K562 (cell line): ENCODE results near the gene CCDC141. TPM values are rescaled to one million over a fixed set of nuclear protein-coding genes. Genes with fewer than 3 reads are reported as not detected.

Source experiments
- ATAC-seq: fragments of 200-7000 bp; cut with Tn5 transposase; 3 replicates; pipeline ENCODE4 v1.9.1; 2020; ENCODE audit warnings: moderate library complexity
- BruUV-seq: library from RNA; stranded (reverse); fragments of 400-500 nt; replicated peaks from 2 replicates; lab custom pipeline; 2021; lab: Mats Ljungman, UMichigan
- CTCF ChIA-PET: fragments of 300-600 bp; formaldehyde crosslinking; extraction: SDS; loops from one replicate; lab custom pipeline; 2021; ENCODE audit warnings: low intra/inter-chr PET ratio; lab: Yijun Ruan, JAX
- POLR2A ChIA-PET: fragments of 300-600, 350-650 bp; sonication (Branson Sonifier 250); formaldehyde crosslinking; extraction: SDS; loops from one replicate; lab custom pipeline; 2021; ENCODE audit warnings: antibody characterized with exemption, inconsistent platforms; lab: Yijun Ruan, JAX
- DNase-seq, 4 experiments: peaks; one replicate each; pipeline versions ENCODE4 v3.0.0 to v3.0.0-alpha.2; 2011 to 2018; ENCODE audit warnings: low spot score in 3 of 4, mixed read lengths in 3 of 4; ENCODE audit errors: extremely low read depth in 1 of 4
- FAIRE-seq: peaks from 2 replicates; lab custom pipeline; 2011; peaks lifted over from hg19 to GRCh38; lab: Jason Lieb, UNC
- H2AFZ ChIP-seq: 2 replicates; pipeline ENCODE4 v1.6.0; 2011; ENCODE audit warnings: low read depth, low read length, control low read depth, inconsistent platforms
- H3K27ac ChIP-seq: fragments of 200-600 bp; 3 replicates; pipeline ENCODE4 v1.8.0; 2011; ENCODE audit warnings: low read depth, mild to moderate bottlenecking, control low read depth, inconsistent platforms, low read length, moderate library complexity, mixed read lengths; ENCODE audit errors: extremely low read depth
- H3K27me3 ChIP-seq, 2 experiments: fragments of 300-600 bp in 1 of 2; 2 replicates in 1 of 2; 3 replicates in 1 of 2; pipeline versions ENCODE4 v1.6.0 to v1.8.0; 2011; ENCODE audit warnings: inconsistent platforms in 2 of 2, low read length in 2 of 2, mild to moderate bottlenecking in 1 of 2, mixed read lengths in 1 of 2, moderate library complexity in 1 of 2; ENCODE audit not compliant: control insufficient read depth in 2 of 2, insufficient read depth in 2 of 2
- H3K36me3 ChIP-seq: fragments of 300-600 bp; 3 replicates; pipeline ENCODE4 v1.8.0; 2011; ENCODE audit warnings: mild to moderate bottlenecking, low read length, inconsistent platforms; ENCODE audit not compliant: control insufficient read depth, insufficient read depth
- H3K4me1 ChIP-seq, 2 experiments: fragments of 200-600 bp in 1 of 2; replicated peaks in 1 of 2; 2 replicates in 1 of 2; 3 replicates in 1 of 2; pipeline versions ENCODE4 v1.5.1 to v1.8.0; 2011; ENCODE audit warnings: inconsistent platforms in 2 of 2, low read length in 2 of 2, mild to moderate bottlenecking in 1 of 2, mixed read lengths in 1 of 2, moderate library complexity in 1 of 2; ENCODE audit not compliant: control insufficient read depth in 2 of 2, insufficient read depth in 2 of 2
- H3K4me2 ChIP-seq: 2 replicates; pipeline ENCODE4 v1.6.1; 2011; ENCODE audit warnings: low read length, control low read depth, inconsistent platforms, mixed read lengths; ENCODE audit not compliant: insufficient read depth
- H3K4me3 ChIP-seq: fragments of 200-600 bp; sonication (generic), shearing (Covaris generic); 2 replicates; pipeline ENCODE4 v1.5.1; 2016; ENCODE audit warnings: control low read depth, inconsistent platforms
- H3K79me2 ChIP-seq: fragments of 200-600 bp; 3 replicates; pipeline ENCODE4 v1.8.0; 2011; ENCODE audit warnings: low read length, inconsistent platforms; ENCODE audit not compliant: control insufficient read depth, insufficient read depth
- H3K9ac ChIP-seq, 2 experiments: 2 replicates each; pipeline versions ENCODE4 v1.6.0 to v1.6.1; 2011; ENCODE audit warnings: low read depth in 2 of 2, low read length in 2 of 2, control low read depth in 1 of 2, inconsistent platforms in 1 of 2, mild to moderate bottlenecking in 1 of 2, mixed read lengths in 1 of 2; ENCODE audit not compliant: insufficient read depth in 1 of 2
- H3K9me1 ChIP-seq: one replicate; pipeline ENCODE4 v1.6.0; 2011; ENCODE audit warnings: inconsistent platforms, mild to moderate bottlenecking, low read length, moderate library complexity; ENCODE audit not compliant: control insufficient read depth, insufficient read depth
- H3K9me3 ChIP-seq: replicated peaks from 2 replicates; pipeline ENCODE4 v1.5.1; 2011; ENCODE audit warnings: low read depth, low read length, inconsistent platforms; ENCODE audit not compliant: control insufficient read depth, insufficient read depth
- H4K20me1 ChIP-seq: replicated peaks from 2 replicates; pipeline ENCODE4 v1.6.1; 2011; ENCODE audit warnings: low read length, inconsistent platforms, mixed read lengths; ENCODE audit not compliant: control insufficient read depth, insufficient read depth
- CCNT2 ChIP-seq: IDR thresholded peaks from 2 replicates; pipeline ENCODE4 v1.6.1; 2011; ENCODE audit warnings: borderline replicate concordance, low read depth, mild to moderate bottlenecking, moderate library complexity, mixed read lengths, low read length; ENCODE audit not compliant: insufficient read length; ENCODE audit errors: extremely low read depth
- CEBPG ChIP-seq, 3 experiments: fragments of 200-800 bp in 1 of 3; sonication (Bioruptor generic) in 1 of 3; sonication (generic) in 1 of 3; formaldehyde crosslinking in 1 of 3; IDR thresholded peaks in 2 of 3; conservative IDR thresholded peaks in 1 of 3; 2 replicates each; pipeline versions ENCODE4 v1.6.1 to v1.8.0; 2016 to 2022; ENCODE audit warnings: missing compliant biosample characterization in 2 of 3, missing genetic modification characterization in 2 of 3, mild to moderate bottlenecking in 1 of 3, missing genetic modification reagents in 1 of 3
- ETS2 ChIP-seq: IDR thresholded peaks from 2 replicates; pipeline ENCODE4 v1.6.1; 2016; ENCODE audit warnings: borderline replicate concordance, missing genetic modification characterization, mild to moderate bottlenecking, moderate library complexity, missing compliant biosample characterization; ENCODE audit not compliant: poor library complexity, severe bottlenecking
- GATAD2B ChIP-seq: fragments of 450-650 bp; IDR thresholded peaks from 2 replicates; pipeline ENCODE4 v1.6.1; 2017; ENCODE audit warnings: mild to moderate bottlenecking, borderline replicate concordance
- HNRNPK ChIP-seq: fragments of 200-400 bp; formaldehyde crosslinking; IDR thresholded peaks from one replicate; pipeline ENCODE4 v1.6.1; 2018; ENCODE audit warnings: mild to moderate bottlenecking, low read depth, low read length; ENCODE audit not compliant: poor library complexity, severe bottlenecking
- LEF1 ChIP-seq: fragments of 450-650 bp; IDR thresholded peaks from 2 replicates; pipeline ENCODE4 v1.6.1; 2016; ENCODE audit warnings: mild to moderate bottlenecking
- MCM7 ChIP-seq, 2 experiments: fragments of 450-650 bp; IDR thresholded peaks; 2 replicates each; pipeline ENCODE4 v1.6.1; 2016 to 2018
- PCBP1 ChIP-seq: fragments of 200-400 bp; formaldehyde crosslinking; IDR thresholded peaks from 2 replicates; pipeline ENCODE4 v1.6.1; 2018; ENCODE audit warnings: mild to moderate bottlenecking, low read depth, low read length; ENCODE audit not compliant: poor library complexity, severe bottlenecking
- ZC3H4 ChIP-seq: sonication (generic); formaldehyde crosslinking; IDR thresholded peaks from 2 replicates; pipeline ENCODE4 v1.9.0; 2021; ENCODE audit warnings: missing genetic modification reagents, borderline replicate concordance
- whole genome bisulfite sequencing: fragments of 100-300 bp; shearing (Covaris generic); methylation state at CpG from one replicate; pipeline ENCODE4 v1.1.6; 2016; ENCODE audit warnings: low coverage, mixed read lengths; ENCODE audit not compliant: insufficient coverage; ENCODE audit errors: missing lambda C conversion rate; 5-methylcytosine and 5-hydroxymethylcytosine counted together
- in situ Hi-C: fragments of 300-500 bp; cut with MboI; formaldehyde crosslinking; loops from 4 replicates; pipeline ENCODE4 v1.15.0; 2018; ENCODE audit warnings: inconsistent platforms, mixed read lengths
- intact Hi-C: fragments of 100-400 bp; cut with micrococcal nuclease; formaldehyde crosslinking; loops from 2 replicates; pipeline ENCODE4 v1.14.2; 2022
- polyA plus RNA-seq, 8 experiments: library from polyadenylated mRNA; depleted of rRNA in 4 of 8; stranded (reverse) in 5 of 8; unstranded in 3 of 8; fragments of >200 nt; fragmentation: Nextera tagmentation in 2 of 8; fragmentation: Illumina TruSeq in 1 of 8; extraction: Ambion mirVana in 2 of 8; extraction: Trizol in 1 of 8; gene quantifications; 2 replicates each; pipeline versions ENCODE4 v1.2.1 to v1.2.3, GENCODE V29; 2011 to 2014; ENCODE audit warnings: inconsistent platforms in 1 of 8, missing spikeins in 1 of 8
- total RNA-seq, 7 experiments: library from RNA; depleted of rRNA in 6 of 7; stranded (reverse); fragments of >200 nt in 6 of 7; fragmentation: Illumina TruSeq in 2 of 7; extraction: Trizol in 2 of 7; gene quantifications; 2 replicates each; pipeline versions ENCODE4 v1.2.1 to v1.2.3, GENCODE V29; 2011 to 2021; ENCODE audit warnings: low replicate concordance in 1 of 7
- TF ChIP-seq, protein P1 (sequence below): fragments of 250-450 bp; sonication (Bioruptor Pico); IDR thresholded peaks from 2 replicates; pipeline ENCODE4 v1.4.0; 2020; ENCODE audit warnings: mild to moderate bottlenecking, moderate library complexity, borderline replicate concordance
- TF ChIP-seq, protein P2 (sequence below), 2 experiments: fragments of 450-650 bp in 1 of 2; sonication (generic) in 1 of 2; formaldehyde crosslinking in 1 of 2; IDR thresholded peaks in 1 of 2; conservative IDR thresholded peaks in 1 of 2; 2 replicates each; pipeline versions ENCODE4 v1.6.1 to v1.8.1; 2016 to 2023; ENCODE audit warnings: mild to moderate bottlenecking in 2 of 2, moderate library complexity in 2 of 2, inconsistent platforms in 1 of 2, missing genetic modification reagents in 1 of 2
- TF ChIP-seq, protein P3 (sequence below): sonication (generic); formaldehyde crosslinking; IDR thresholded peaks from 2 replicates; pipeline ENCODE4 v1.8.1; 2023; ENCODE audit warnings: missing genetic modification reagents, mild to moderate bottlenecking, borderline replicate concordance

The CCDC141 gene
- total and polyA plus RNA-seq, 9 of the 15 experiments (the other 6 are each of a cell fraction or from before 2014, with no cell fraction given) = 0.09 TPM; not detected in 8

DNA sequence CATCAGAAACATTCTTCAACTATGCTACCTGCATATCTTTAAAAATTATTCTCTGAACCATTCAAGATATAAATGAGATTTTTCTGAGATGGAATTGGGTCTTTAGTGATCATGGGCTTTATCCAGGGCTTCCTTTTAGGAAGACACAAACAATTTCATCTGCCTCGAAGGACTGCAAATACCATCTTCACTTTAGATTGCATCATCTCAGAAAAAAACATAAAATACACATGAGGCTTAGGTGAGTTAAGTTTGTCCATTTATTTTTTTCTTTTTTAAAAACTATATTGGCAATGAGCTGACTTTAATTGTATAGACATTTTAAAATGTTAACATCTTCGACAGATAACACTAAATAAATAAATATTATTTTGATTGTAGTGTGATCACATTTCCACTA, 262.8 kb downstream of the CCDC141 start:
- Histone ChIP-seq H3K9ac (no peak overlapping the region), H3K79me2 (no peaks in the 10 kb centered on the region), H4K20me1 (no peaks in the 10 kb centered on the region), H3K36me3 (no peaks in the 10 kb centered on the region), H3K27me3 (no peaks in the 10 kb centered on the region; a peak in 1 of 5 replicates), H2AFZ (no peak overlapping the region), H3K4me2 (no peak overlapping the region), H3K4me3 (no peak overlapping the region), H3K9me1 (no peaks in the 10 kb centered on the region), H3K4me1 (no peaks in the 10 kb centered on the region), H3K27ac (no peak overlapping the region), H3K9me3 (no peaks in the 10 kb centered on the region)
- DNase-seq (no peak), ATAC-seq (no peak), FAIRE-seq (no peak)
- intact Hi-C loops = no loop called here
- in situ Hi-C loops = no loop called here
- 0% methylated on average over 2 of the region's 2 CpGs for WGBS
- CTCF ChIA-PET = no interaction called here
- POLR2A ChIA-PET = no interaction called here
- no TSS peak for BruUV-seq
- TF ChIP-seq, protein P1, sequence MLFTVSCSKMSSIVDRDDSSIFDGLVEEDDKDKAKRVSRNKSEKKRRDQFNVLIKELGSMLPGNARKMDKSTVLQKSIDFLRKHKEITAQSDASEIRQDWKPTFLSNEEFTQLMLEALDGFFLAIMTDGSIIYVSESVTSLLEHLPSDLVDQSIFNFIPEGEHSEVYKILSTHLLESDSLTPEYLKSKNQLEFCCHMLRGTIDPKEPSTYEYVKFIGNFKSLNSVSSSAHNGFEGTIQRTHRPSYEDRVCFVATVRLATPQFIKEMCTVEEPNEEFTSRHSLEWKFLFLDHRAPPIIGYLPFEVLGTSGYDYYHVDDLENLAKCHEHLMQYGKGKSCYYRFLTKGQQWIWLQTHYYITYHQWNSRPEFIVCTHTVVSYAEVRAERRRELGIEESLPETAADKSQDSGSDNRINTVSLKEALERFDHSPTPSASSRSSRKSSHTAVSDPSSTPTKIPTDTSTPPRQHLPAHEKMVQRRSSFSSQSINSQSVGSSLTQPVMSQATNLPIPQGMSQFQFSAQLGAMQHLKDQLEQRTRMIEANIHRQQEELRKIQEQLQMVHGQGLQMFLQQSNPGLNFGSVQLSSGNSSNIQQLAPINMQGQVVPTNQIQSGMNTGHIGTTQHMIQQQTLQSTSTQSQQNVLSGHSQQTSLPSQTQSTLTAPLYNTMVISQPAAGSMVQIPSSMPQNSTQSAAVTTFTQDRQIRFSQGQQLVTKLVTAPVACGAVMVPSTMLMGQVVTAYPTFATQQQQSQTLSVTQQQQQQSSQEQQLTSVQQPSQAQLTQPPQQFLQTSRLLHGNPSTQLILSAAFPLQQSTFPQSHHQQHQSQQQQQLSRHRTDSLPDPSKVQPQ (CRISPR knock-in tag) = no peak
- TF ChIP-seq HNRNPK (no peak), LEF1 (no peak), CEBPG (CRISPR knock-in tag; IDR thresholded peaks at IDR 0.05) (no peak), CEBPG (tag; conservative IDR thresholded peaks at IDR 0.05 in 1 of 2, IDR thresholded peaks at IDR 0.05 in 1 of 2) (peak; percentile 73 to 75), PCBP1 (no peak), CCNT2 (no peak), GATAD2B (no peak), ZC3H4 (CRISPR knock-in tag) (no peak), ETS2 (tag) (no peak), MCM7 (IDR thresholded peaks at IDR 0.05) (no peak)
- TF ChIP-seq, protein P2, sequence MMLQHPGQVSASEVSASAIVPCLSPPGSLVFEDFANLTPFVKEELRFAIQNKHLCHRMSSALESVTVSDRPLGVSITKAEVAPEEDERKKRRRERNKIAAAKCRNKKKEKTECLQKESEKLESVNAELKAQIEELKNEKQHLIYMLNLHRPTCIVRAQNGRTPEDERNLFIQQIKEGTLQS (IDR thresholded peaks at IDR 0.05) = peak; percentile 81
- TF ChIP-seq, protein P2 (CRISPR knock-in tag; conservative IDR thresholded peaks at IDR 0.05) = no peak
- TF ChIP-seq, protein P3, sequence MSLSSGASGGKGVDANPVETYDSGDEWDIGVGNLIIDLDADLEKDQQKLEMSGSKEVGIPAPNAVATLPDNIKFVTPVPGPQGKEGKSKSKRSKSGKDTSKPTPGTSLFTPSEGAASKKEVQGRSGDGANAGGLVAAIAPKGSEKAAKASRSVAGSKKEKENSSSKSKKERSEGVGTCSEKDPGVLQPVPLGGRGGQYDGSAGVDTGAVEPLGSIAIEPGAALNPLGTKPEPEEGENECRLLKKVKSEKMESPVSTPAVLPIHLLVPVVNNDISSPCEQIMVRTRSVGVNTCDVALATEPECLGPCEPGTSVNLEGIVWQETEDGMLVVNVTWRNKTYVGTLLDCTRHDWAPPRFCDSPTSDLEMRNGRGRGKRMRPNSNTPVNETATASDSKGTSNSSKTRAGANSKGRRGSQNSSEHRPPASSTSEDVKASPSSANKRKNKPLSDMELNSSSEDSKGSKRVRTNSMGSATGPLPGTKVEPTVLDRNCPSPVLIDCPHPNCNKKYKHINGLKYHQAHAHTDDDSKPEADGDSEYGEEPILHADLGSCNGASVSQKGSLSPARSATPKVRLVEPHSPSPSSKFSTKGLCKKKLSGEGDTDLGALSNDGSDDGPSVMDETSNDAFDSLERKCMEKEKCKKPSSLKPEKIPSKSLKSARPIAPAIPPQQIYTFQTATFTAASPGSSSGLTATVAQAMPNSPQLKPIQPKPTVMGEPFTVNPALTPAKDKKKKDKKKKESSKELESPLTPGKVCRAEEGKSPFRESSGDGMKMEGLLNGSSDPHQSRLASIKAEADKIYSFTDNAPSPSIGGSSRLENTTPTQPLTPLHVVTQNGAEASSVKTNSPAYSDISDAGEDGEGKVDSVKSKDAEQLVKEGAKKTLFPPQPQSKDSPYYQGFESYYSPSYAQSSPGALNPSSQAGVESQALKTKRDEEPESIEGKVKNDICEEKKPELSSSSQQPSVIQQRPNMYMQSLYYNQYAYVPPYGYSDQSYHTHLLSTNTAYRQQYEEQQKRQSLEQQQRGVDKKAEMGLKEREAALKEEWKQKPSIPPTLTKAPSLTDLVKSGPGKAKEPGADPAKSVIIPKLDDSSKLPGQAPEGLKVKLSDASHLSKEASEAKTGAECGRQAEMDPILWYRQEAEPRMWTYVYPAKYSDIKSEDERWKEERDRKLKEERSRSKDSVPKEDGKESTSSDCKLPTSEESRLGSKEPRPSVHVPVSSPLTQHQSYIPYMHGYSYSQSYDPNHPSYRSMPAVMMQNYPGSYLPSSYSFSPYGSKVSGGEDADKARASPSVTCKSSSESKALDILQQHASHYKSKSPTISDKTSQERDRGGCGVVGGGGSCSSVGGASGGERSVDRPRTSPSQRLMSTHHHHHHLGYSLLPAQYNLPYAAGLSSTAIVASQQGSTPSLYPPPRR = no peak
